Measurements from ENCODE around the gene ETV7.
"Not testable (repeated sequence)": the region's sequence is repeated elsewhere in the genome, so short reads cannot be mapped to it uniquely, and the experiment has no call there.

The ETV7 gene

DNA sequence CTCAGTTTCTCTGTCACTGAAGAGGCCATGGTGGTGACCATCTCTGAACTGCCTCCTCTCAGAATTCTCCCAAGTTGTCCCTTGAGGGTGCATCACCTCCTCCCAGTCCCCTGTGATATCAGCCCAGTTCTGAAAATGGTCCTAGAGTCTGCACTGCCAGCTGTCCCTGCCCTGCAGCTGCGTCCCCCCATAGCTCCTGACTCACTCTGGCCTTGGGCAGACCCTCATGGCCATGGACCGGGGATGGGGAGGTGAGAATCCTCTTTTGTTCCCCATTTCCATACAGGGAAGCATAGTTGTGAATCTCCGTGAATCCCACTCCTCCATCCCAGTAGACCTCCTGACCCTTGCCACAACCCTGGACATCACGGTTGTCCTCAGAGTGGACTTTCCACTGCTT, 4.5 kb downstream of the ETV7 start:
- DNase-seq = no peak

DNA sequence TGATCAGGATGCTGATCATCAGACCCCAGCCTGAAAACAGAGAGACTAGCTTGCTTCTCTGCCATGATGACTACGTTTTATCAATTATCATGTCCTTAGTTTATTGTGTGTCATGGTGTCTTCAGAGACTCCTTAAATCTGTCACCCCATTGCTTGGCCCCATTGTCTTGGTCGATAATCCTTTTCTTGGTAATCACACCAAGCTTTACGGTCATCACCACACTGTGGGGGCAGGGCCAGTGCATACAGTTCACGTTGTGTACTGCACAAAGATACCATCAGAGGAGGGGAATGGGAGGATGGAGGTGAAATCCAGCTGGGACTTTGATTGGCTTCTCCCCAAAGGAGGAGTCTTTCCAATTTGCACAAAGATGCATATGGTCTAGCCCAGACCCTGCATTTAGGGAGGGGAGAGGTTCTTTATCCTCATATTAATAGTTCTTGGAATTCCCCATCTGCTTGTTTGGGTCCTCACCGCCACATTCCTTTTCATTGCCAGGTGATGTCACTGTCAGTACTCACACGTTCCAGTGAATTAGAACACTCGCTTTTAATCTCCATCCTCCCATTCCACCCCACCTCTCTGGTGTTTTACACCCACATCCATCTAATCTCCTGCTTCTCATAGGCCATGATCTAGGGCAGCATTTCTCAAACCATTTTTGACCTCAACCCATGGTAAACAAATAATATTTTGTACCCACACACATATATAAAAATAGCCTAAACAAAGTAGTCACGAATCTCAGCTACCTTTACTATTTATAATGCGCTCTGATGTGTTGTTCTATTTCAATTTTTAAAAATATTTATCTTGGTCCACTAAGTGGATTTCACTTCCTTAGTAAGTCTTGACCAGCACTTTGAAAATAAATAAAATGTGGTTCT, 5.7 kb downstream of the ETV7 start:
- DNase-seq = no peak

- DNase-seq = no peak
These were observed 7.3 kb downstream of the ETV7 start for GRCh38 chr6:36380166-36380565.

- DNase-seq = no peak
These were observed 8.5 kb downstream of the ETV7 start for GRCh38 chr6:36378936-36379335.

DNA sequence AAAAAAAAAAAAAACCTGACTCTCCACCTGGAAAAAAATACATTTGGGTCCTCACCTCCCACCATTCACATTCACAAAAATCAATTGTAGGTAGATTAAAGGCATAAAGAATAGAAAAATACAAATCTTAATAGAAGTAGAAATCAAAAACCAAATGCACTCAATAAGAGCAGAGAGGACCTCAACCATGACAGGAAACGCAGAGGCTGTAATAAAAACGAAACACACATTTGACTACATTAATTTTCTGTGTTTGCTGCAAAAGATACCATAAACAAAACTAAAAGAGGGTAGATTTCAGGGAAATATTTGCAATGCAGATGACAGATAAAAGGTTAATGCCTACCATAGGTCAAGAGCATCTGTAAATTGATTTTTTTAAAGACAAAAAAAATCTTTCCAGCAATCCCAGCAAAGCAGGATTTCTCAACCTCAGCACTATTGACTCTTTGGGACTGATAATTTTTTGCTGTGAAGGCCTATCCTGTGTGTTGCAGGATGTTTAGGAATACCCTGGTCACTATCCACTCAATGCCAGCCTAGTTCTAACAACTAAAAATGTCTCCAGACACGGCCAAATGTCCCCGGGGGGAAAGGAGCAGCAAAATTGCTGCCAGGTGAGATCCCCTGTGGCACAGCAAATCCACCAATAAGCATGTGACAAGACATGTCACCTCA, 9.1 kb downstream of the ETV7 start:
- DNase-seq = no peak

DNA sequence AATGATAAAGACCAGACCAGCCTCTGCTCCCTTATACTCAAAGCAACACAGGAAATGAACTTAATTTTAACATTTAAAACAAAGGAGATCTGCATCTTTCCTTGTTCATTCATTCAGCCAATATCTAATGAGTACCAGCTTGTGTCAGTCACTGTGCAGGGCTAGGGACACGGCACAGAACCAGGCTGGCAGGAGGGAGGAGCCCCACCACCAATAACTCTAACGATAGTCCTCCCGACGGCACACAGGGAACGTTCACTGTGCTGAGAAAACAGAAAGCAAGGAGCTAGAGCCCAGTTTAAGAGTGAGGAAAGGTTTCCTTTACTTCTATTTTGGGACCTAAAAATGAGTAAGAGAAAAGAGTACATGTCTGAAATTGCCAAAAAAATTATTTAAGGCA, 9.9 kb downstream of the ETV7 start:
- DNase-seq = no peak

DNA sequence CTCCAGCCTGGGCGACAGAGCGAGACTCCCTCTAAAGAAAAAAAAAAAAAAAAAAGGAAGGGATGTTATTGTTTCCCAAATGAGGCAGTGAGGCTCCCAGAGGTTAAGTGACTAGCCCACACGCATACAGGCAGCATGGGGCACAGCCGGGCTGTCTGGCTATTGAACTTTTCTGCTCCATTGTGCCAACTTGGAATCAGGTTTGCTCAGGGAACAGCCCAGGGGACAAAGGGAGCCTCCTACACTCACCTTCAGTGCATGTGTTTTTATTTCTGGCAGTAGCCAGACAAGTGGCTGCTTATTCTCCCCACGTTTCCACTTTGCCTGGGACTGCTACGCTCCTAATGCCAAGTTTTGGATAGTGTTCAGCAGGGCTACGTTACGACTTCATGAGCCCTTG, 10.7 kb downstream of the ETV7 start:
- no peak for DNase-seq

- DNase-seq = no peak
These were observed 11.3 kb downstream of the ETV7 start for GRCh38 chr6:36376183-36376582.

DNA sequence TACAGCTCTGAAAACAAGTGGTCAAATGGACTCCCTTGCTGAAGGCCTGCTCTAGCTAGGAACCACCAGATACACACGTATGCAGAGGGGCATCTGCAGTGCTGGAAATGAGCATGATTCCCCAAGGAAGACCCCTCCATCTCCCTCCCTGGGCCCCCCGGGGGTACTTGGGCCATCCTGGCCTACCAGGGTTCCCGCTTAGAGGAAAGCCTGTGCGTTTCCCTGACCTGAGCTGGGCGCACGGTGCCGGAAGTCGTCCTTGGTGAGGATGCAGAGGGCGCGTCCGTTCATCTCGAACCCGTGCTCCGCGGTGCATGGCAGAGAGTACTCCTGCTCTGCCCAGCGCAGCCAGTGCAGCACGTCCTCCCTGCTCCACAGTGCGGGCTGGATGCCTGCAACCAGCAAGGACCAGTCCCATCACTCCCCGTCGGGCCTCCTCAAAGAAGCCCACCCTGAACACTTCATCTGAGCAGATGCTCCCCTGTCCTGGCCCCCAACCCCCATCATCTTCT, 11.8 kb downstream of the ETV7 start:
- no peak for DNase-seq

GRCh38 chr6:36374972-36375371, 12.5 kb downstream of the ETV7 start:
- DNase-seq = no peak

DNA sequence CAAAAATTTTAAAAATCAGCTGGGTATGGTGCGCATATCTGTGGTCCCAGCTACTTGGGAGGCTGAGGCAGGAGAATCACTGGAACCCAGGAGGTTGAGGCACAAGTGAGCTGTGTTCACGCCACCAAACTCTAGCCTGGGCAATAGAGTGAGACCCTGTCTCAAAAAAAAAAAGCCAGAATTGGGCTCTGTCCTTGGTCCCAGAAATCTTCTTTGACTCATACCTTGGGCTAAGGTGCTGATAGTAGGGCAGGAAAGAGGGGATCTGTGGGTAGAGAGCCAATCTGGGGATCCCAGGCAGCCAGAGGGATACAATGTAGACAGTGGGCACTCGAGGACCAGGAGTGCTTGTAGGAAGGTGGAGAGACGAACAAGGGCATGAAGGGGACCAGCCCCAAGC, 13.3 kb downstream of the ETV7 start:
- DNase-seq = no peak

- DNase-seq = no peak
These were observed 14.0 kb downstream of the ETV7 start for GRCh38 chr6:36373368-36374019.

DNA sequence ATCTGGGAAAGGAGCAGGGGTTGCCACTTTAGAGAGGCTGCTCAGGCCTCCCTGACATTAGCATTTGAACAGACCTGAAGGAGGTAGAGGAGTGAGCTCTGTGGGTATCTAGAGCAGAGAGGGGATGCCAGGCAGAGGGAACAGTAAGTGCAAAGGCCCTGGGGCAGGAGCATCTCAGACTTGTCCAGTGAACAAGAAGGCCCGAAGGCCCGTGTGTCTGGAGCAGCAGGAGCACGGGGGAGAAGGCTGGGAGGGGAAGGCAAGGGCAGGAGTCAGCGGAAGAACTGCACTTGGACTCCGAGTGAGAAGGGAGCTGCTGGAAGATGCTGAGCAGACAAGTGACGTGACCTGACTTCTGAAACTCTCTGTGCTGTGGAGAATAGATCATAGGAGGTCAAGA, 15.4 kb downstream of the ETV7 start:
- DNase-seq = no peak

DNA sequence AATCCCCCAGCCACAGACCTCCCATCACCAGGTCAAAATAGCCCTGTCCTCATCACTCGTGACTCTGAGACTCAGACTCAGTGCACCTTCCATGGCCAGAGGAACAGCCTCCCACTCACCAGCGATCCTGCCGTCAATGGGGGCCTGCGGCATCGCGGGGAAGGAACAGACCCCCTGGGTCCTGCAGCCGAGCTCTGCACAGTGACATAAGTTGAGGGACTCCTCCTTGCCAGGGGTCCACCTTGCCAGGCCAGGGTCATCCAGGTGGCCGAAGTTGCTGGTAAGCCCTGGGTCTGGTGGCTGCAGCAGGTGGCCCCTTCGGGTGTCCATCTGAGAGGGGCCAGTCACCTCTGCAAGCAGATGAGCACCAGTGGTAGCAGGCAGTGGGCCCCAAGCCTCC, 16.3 kb downstream of the ETV7 start:
- no peak for DNase-seq

GRCh38 chr6:36370638-36371037, 16.8 kb downstream of the ETV7 start:
- DNase-seq = no peak

DNA sequence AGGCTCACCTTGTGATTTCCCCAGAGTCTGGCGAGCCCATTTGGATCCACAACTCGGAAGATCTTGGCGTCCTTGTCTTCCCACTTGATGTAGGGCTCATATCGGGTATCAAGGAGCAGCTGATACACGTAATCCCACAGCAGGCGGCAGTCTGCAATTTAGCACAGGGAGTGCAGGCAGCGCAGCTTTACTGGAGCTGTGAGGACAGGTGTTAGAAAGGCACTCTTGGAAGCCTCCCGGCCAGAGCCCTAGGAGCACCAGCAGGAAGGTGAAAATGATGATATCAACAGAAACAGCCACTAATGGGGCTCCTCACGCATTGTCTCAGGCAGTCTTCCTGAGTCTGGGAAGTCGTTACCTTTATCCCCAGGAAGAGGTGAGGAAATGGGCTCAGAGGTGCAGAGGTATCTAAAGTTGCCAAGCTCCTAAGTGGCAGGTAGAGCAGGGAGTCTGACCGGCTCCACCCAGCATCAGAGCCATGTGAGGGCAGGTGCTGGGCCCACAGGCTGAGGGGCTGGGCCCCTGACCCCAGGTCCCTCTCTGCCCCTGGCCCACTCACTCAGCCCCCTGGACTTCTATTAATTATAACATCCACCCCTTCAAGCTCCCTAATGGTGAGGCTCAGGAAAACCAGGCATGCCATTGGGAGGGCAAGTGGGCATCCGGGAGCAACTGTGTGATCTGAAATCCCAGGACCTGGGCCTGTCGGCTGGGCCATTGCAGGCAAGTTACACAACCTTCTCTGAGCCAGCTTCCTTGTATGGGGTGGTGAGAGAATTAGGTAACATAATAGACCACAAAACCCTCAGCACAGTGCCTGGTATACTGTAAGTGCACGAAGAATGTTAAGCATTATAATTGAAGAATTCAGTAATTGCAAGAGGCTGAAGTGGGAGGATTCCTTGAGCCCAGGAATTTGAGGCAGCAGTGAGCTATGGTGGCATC, 18.3 kb downstream of the ETV7 start:
- no peak for DNase-seq

GRCh38 chr6:36368421-36368820, 19.0 kb downstream of the ETV7 start:
- DNase-seq = no peak

GRCh38 chr6:36367743-36368142, 19.7 kb downstream of the ETV7 start:
- DNase-seq = no peak

DNA sequence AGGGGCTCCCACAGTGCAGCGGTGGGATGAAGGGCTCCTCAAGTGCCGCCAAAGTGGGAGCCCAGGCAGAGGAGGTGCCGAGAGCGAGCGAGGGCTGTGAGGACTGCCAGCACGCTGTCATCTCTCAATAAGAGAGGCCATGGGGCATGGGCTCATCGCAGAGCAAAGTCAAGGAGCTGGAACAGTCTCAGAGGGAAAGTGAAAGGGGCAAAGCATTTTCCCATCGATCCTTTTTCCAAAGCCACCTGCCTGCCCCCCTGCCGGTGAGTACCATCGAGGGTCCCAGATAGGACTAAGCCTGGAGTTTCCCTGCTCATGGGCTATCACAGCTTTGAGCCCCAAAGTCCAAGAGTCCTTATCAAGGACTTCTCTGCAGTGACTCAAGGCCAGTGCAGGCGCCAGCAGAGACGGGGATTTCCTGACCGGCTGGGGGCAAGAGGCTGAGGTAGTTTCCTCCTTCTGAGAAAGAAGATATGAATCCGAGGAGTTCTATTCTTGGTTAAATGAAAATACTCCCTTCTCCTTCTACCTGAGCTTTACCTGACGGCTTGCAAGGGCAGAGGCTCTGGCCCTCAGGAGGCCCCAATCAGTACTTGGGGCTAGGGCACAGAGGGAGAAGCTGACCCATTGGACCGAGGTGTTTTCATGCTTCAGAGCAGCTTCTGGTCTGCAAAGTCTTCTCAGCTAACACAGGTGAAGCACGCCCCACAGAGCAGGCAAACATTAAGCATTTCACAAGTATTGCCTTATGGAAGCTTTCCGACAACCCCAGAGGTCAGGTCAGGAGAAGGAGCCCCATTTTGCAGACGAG, 22.6 kb downstream of the ETV7 start:
- DNase-seq = no peak

- not testable (repeated sequence) for DNase-seq
These were observed 23.3 kb downstream of the ETV7 start for GRCh38 chr6:36364061-36364635.

- not testable (repeated sequence) for DNase-seq
These were observed 24.1 kb downstream of the ETV7 start for GRCh38 chr6:36363371-36363752.
